ENCODE data around the gene KRT13. TPM values are rescaled to one million over a fixed set of nuclear protein-coding genes. Genes with fewer than 3 reads are reported as not detected.

Gene KRT13
- total RNA-seq, 4 donors from 2014 or later = 20.7 to 1,501 (median 80.1) TPM

- H3K4me1 ChIP-seq = no peaks in the 10 kb centered on the region
- H3K36me3 ChIP-seq = no peaks in the 10 kb centered on the region
- ATAC-seq = no peak
- no peaks in the 10 kb centered on the region for H3K27me3 ChIP-seq
- no CpG with 5 or more reads among the region's 4 CpGs for WGBS, 2 donors (ENCODE audit: low coverage in 1 of 2)
- H3K4me3 ChIP-seq = no peak overlapping the region
- TF ChIP-seq EP300 (IDR thresholded peaks at IDR 0.05) (no peak), POLR2A (IDR thresholded peaks at IDR 0.05) (no peak), CTCF (IDR thresholded peaks at IDR 0.05) (no peak), POLR2AphosphoS5 (IDR thresholded peaks at IDR 0.05) (no peak)
- no peaks in the 10 kb centered on the region for H3K9me3 ChIP-seq
- no peak overlapping the region for H3K27ac ChIP-seq
Measured at GRCh38 chr17:41511116-41511515, 5.7 kb upstream of the KRT13 start.

GRCh38 chr17:41510251-41511065 lies 5.0 kb upstream of the KRT13 start:
- no peak for TF ChIP-seq CTCF (IDR thresholded peaks at IDR 0.05)
- TF ChIP-seq EP300 (IDR thresholded peaks at IDR 0.05) = no peak
- TF ChIP-seq POLR2AphosphoS5 (IDR thresholded peaks at IDR 0.05) = no peak
- no peak for TF ChIP-seq POLR2A (IDR thresholded peaks at IDR 0.05)
- H3K4me3 ChIP-seq = no peak overlapping the region
- H3K27ac ChIP-seq = no peak overlapping the region
- H3K27me3 ChIP-seq = no peaks in the 10 kb centered on the region
- no peaks in the 10 kb centered on the region for H3K36me3 ChIP-seq
- H3K9me3 ChIP-seq = no peaks in the 10 kb centered on the region
- no peaks in the 10 kb centered on the region for H3K4me1 ChIP-seq
- 69 to 94% methylated on average over 3 to 5 of the region's 7 CpGs for WGBS, 2 donors (ENCODE audit: low coverage in 1 of 2)
- no peak for ATAC-seq

- ATAC-seq = no peak
- H3K9me3 ChIP-seq = no peaks in the 10 kb centered on the region
- no peaks in the 10 kb centered on the region for H3K36me3 ChIP-seq
- WGBS, 2 donors (ENCODE audit: low coverage in 1 of 2) = no CpG with 5 or more reads among the region's 10 CpGs
- no peak overlapping the region for H3K4me3 ChIP-seq
- TF ChIP-seq EP300 (IDR thresholded peaks at IDR 0.05) (no peak), POLR2AphosphoS5 (IDR thresholded peaks at IDR 0.05) (no peak), CTCF (IDR thresholded peaks at IDR 0.05) (no peak)
- no peaks in the 10 kb centered on the region for H3K27me3 ChIP-seq
- H3K27ac ChIP-seq = no peak overlapping the region
- H3K4me1 ChIP-seq = peaks cover 0 to 8% (median 0%) of the 10 kb centered on the region in 3 donors
Measured at GRCh38 chr17:41507315-41507880, 2.0 kb upstream of the KRT13 start.

- Histone ChIP-seq H3K36me3 (no peaks in the 10 kb centered on the region), H3K4me1 (peaks cover 0 to 8% (median 0%) of the 10 kb centered on the region in 3 donors), H3K27ac (no peak overlapping the region), H3K9me3 (no peaks in the 10 kb centered on the region), H3K4me3 (no peak overlapping the region), H3K27me3 (no peaks in the 10 kb centered on the region)
- 97% methylated on average over 5 to 6 of the region's 14 CpGs for WGBS, 2 donors (ENCODE audit: low coverage in 1 of 2)
- ATAC-seq = no peak
- TF ChIP-seq POLR2AphosphoS5 (IDR thresholded peaks at IDR 0.05) (no peak), POLR2A (IDR thresholded peaks at IDR 0.05) (no peak), EP300 (IDR thresholded peaks at IDR 0.05) (no peak), CTCF (IDR thresholded peaks at IDR 0.05) (no peak)
Measured at GRCh38 chr17:41505809-41506767, 676 bp upstream of the KRT13 start.

Data from gastroesophageal sphincter (tissue), 4 donors.